C4-2B (cell line): ENCODE results near the gene MMP10.

Experiments used
- CTCF ChIP-seq: fragments of 450-650 bp; conservative IDR thresholded peaks from 2 replicates; pipeline ENCODE4 v1.5.1; 2017; ENCODE audit warnings: mild to moderate bottlenecking
- ZFX ChIP-seq: fragments of 450-650 bp; IDR thresholded peaks from 2 replicates; pipeline ENCODE4 v1.6.1; 2017

- no peak for TF ChIP-seq CTCF
- TF ChIP-seq ZFX: no peak
Measured at GRCh38 chr11:102749101-102749722, 31.2 kb downstream of the MMP10 start.
